HCT116 (cell line): ENCODE results near the gene DAPK1. TPM values are rescaled to one million over a fixed set of nuclear protein-coding genes. Genes with fewer than 3 reads are reported as not detected.

Experiments
- ATAC-seq: fragments of 200-7000 bp; cut with Tn5 transposase; 2 replicates; pipeline ENCODE4 v1.9.1; 2020; ENCODE audit warnings: mild to moderate bottlenecking, moderate library complexity
- BruUV-seq: library from RNA; stranded (reverse); fragments of 400-500 nt; replicated peaks from 2 replicates; lab custom pipeline; 2021; lab: Mats Ljungman, UMichigan
- CTCF ChIA-PET: fragments of 300-600 bp; sonication (Branson Sonifier 250); formaldehyde crosslinking; loops from one replicate; lab custom pipeline; 2021; ENCODE audit warnings: antibody characterized with exemption; lab: Charles Lee
- POLR2A ChIA-PET: fragments of 300-600, 350-600 bp; sonication (Branson Sonifier 250); formaldehyde crosslinking; loops from one replicate; lab custom pipeline; 2021; ENCODE audit warnings: antibody characterized with exemption; lab: Charles Lee
- RAD21 ChIA-PET, 2 experiments: fragments of 300-600 bp; sonication (Branson Sonifier 250); formaldehyde crosslinking; loops; one replicate each; lab custom pipeline; 2023; ENCODE audit warnings: low total read pairs in 2 of 2; ENCODE audit not compliant: uncharacterized antibody in 2 of 2, unreplicated experiment in 2 of 2, low non-redundant PET in 1 of 2; lab: Charles Lee
- DNase-seq: peaks from one replicate; pipeline ENCODE4 v3.0.0-alpha.2; 2010; ENCODE audit warnings: low read depth, low spot score
- H2AFZ ChIP-seq: fragments of 200-600 bp; shearing (Covaris generic), sonication (generic); 2 replicates; pipeline ENCODE4 v1.6.1; 2017; ENCODE audit warnings: low read depth, mixed run types, mixed read lengths, antibody characterized with exemption, low read length; ENCODE audit not compliant: poor library complexity, severe bottlenecking
- H3K27ac ChIP-seq: 2 replicates; pipeline ENCODE4 v1.5.1; 2012; ENCODE audit warnings: low read depth, low read length
- H3K27me3 ChIP-seq: fragments of 200-600 bp; sonication (generic); 2 replicates; pipeline ENCODE4 v1.6.1; 2016; ENCODE audit warnings: mixed run types, low read length, mixed read lengths; ENCODE audit not compliant: insufficient read depth
- H3K36me3 ChIP-seq, 2 experiments: fragments of 200-500 bp in 1 of 2; fragments of 200-600 bp in 1 of 2; sonication (Bioruptor generic) in 1 of 2; sonication (generic) in 1 of 2; 2 replicates each; pipeline versions ENCODE4 v1.5.1 to v1.6.1; 2014 to 2016; ENCODE audit warnings: low read length in 2 of 2, inconsistent platforms in 1 of 2, mixed read lengths in 1 of 2, mixed run types in 1 of 2; ENCODE audit not compliant: insufficient read depth in 2 of 2, control insufficient read depth in 1 of 2
- H3K4me1 ChIP-seq, 2 experiments: fragments of 200-600 bp in 1 of 2; sonication (generic) in 1 of 2; 2 replicates each; pipeline versions ENCODE4 v1.5.1 to v1.6.1; 2012 to 2017; ENCODE audit warnings: low read length in 2 of 2, inconsistent platforms in 1 of 2, mild to moderate bottlenecking in 1 of 2, mixed read lengths in 1 of 2, mixed run types in 1 of 2, moderate library complexity in 1 of 2; ENCODE audit not compliant: insufficient read depth in 2 of 2, control insufficient read depth in 1 of 2
- H3K4me2 ChIP-seq: fragments of 200-600 bp; sonication (generic); 2 replicates; pipeline ENCODE4 v1.6.1; 2017; ENCODE audit warnings: mixed run types, low read length, mixed read lengths
- H3K4me3 ChIP-seq, 2 experiments: fragments of 200-600 bp in 1 of 2; sonication (generic) in 1 of 2; replicated peaks in 1 of 2; 2 replicates each; pipeline ENCODE4 v1.5.1; 2011 to 2016; ENCODE audit warnings: low read length in 2 of 2, control low read depth in 1 of 2, low read depth in 1 of 2, mild to moderate bottlenecking in 1 of 2, mixed read lengths in 1 of 2, mixed run types in 1 of 2
- H3K79me2 ChIP-seq: fragments of 200-600 bp; sonication (generic); 2 replicates; pipeline ENCODE4 v1.6.1; 2017; ENCODE audit warnings: mild to moderate bottlenecking, mixed run types, low read length, moderate library complexity, mixed read lengths; ENCODE audit not compliant: insufficient read depth
- H3K9ac ChIP-seq: fragments of 200-600 bp; sonication (generic); 2 replicates; pipeline ENCODE4 v1.6.1; 2016; ENCODE audit warnings: low read length, mixed read lengths
- H3K9me2 ChIP-seq: fragments of 200-600 bp; sonication (generic), shearing (Covaris generic); 2 replicates; pipeline ENCODE4 v1.6.1; 2017; ENCODE audit warnings: mixed run types, mild to moderate bottlenecking, moderate library complexity; ENCODE audit not compliant: insufficient read depth
- H3K9me3 ChIP-seq, 2 experiments: fragments of 200-500 bp in 1 of 2; fragments of 200-600 bp in 1 of 2; sonication (Bioruptor generic) in 1 of 2; sonication (generic) in 1 of 2; 2 replicates each; pipeline ENCODE4 v1.6.1; 2014 to 2017; ENCODE audit warnings: low read length in 2 of 2, mixed read lengths in 2 of 2, inconsistent platforms in 1 of 2, low read depth in 1 of 2, mild to moderate bottlenecking in 1 of 2, mixed run types in 1 of 2, moderate library complexity in 1 of 2; ENCODE audit not compliant: control insufficient read depth in 1 of 2, insufficient read depth in 1 of 2
- H4K20me1 ChIP-seq: fragments of 200-600 bp; sonication (generic), shearing (Covaris generic); 2 replicates; pipeline ENCODE4 v1.6.1; 2017; ENCODE audit warnings: mixed run types, mild to moderate bottlenecking, moderate library complexity; ENCODE audit not compliant: insufficient read depth
- CTCF ChIP-seq, 3 experiments: fragments of 200-600 bp in 1 of 3; sonication (generic) in 1 of 3; IDR thresholded peaks in 2 of 3; conservative IDR thresholded peaks in 1 of 3; 2 replicates each; pipeline ENCODE4 v1.5.1; 2012 to 2017; ENCODE audit warnings: low read depth in 2 of 3, low read length in 2 of 3, antibody characterized with exemption in 1 of 3, borderline replicate concordance in 1 of 3, control low read depth in 1 of 3, mild to moderate bottlenecking in 1 of 3, mixed read lengths in 1 of 3, mixed run types in 1 of 3, moderate library complexity in 1 of 3; ENCODE audit not compliant: insufficient read depth in 1 of 3
- EZH2 ChIP-seq: fragments of 200-600 bp; sonication (generic); IDR thresholded peaks from 2 replicates; pipeline ENCODE4 v1.6.1; 2017; ENCODE audit warnings: antibody characterized with exemption, mixed run types
- FOSL1 ChIP-seq: IDR thresholded peaks from 2 replicates; pipeline ENCODE4 v1.6.1; 2012; ENCODE audit warnings: low read depth
- ZFX ChIP-seq: fragments of 450-650 bp; IDR thresholded peaks from 2 replicates; pipeline ENCODE4 v1.6.1; 2017
- ZNF274 ChIP-seq: fragments of 200-500 bp; sonication (Bioruptor generic); IDR thresholded peaks from 2 replicates; pipeline ENCODE4 v1.6.1; 2014; ENCODE audit warnings: mild to moderate bottlenecking, low read depth, low read length, inconsistent platforms
- intact Hi-C: fragments of 100-400 bp; cut with micrococcal nuclease; formaldehyde crosslinking; loops from 2 replicates; pipeline ENCODE4 v1.10.0; 2022
- total RNA-seq: library from RNA; stranded (reverse); gene quantifications from one replicate; pipeline ENCODE4 v1.2.1, GENCODE V29; 2021; ENCODE audit not compliant: unreplicated experiment
- TF ChIP-seq, protein P1 (sequence below): IDR thresholded peaks from 2 replicates; pipeline ENCODE4 v1.6.1; 2012
- TF ChIP-seq, protein P2 (sequence below): IDR thresholded peaks from 2 replicates; pipeline ENCODE4 v1.6.1; 2012

Gene DAPK1
- total RNA-seq, 1 experiment from 2014 or later = 5.6 TPM

GRCh38 chr9:87658511-87658910 is 160.8 kb downstream of the DAPK1 start:
- TF ChIP-seq, protein P1, sequence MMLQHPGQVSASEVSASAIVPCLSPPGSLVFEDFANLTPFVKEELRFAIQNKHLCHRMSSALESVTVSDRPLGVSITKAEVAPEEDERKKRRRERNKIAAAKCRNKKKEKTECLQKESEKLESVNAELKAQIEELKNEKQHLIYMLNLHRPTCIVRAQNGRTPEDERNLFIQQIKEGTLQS = no peak
- TF ChIP-seq, protein P2, sequence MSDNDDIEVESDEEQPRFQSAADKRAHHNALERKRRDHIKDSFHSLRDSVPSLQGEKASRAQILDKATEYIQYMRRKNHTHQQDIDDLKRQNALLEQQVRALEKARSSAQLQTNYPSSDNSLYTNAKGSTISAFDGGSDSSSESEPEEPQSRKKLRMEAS = no peak
- TF ChIP-seq CTCF (IDR thresholded peaks at IDR 0.05 in 2 of 3, conservative IDR thresholded peaks at IDR 0.05 in 1 of 3; ENCODE audit: borderline replicate concordance in 1 of 3, insufficient read depth in 1 of 3, low read depth in 2 of 3, low read length in 2 of 3) (no peak), FOSL1 (no peak), ZNF274 (no peak), EZH2 (no peak), ZFX (no peak)
- RAD21 ChIA-PET = no interaction called here
- no TSS peak for BruUV-seq

More at GRCh38 chr9:87658511-87658910, 160.8 kb downstream of the DAPK1 start:
- POLR2A ChIA-PET = no interaction called here
- no peaks in the 10 kb centered on the region for H3K9me3 ChIP-seq
- CTCF ChIA-PET = no interaction called here
- H3K79me2 ChIP-seq = no peaks in the 10 kb centered on the region
- no peaks in the 10 kb centered on the region for H3K36me3 ChIP-seq
- no peak for DNase-seq
- H4K20me1 ChIP-seq = no peaks in the 10 kb centered on the region
- ATAC-seq = no peak
- H2AFZ ChIP-seq = no peak overlapping the region
- no peak overlapping the region for H3K4me2 ChIP-seq
- H3K27me3 ChIP-seq = no peaks in the 10 kb centered on the region
- H3K27ac ChIP-seq = no peak overlapping the region
- no peaks in the 10 kb centered on the region for H3K4me1 ChIP-seq
- no peak overlapping the region for H3K4me3 ChIP-seq
- H3K9me2 ChIP-seq = no peaks in the 10 kb centered on the region
- H3K9ac ChIP-seq = no peak overlapping the region
- intact Hi-C loops = no loop called here
